CD4-positive, alpha-beta T cell (primary cell): ENCODE results near the gene DIAPH2. TPM values are rescaled to one million over a fixed set of nuclear protein-coding genes. Genes with fewer than 3 reads are reported as not detected.

ENCODE experiments used
- ATAC-seq: fragments of 200-7000 bp; cut with Tn5 transposase; one replicate; pipeline ENCODE4 v1.10.0; 2022; ENCODE audit warnings: mild to moderate bottlenecking; ENCODE audit not compliant: poor library complexity
- CTCF ChIA-PET: fragments of 350-600 bp; sonication (Branson Sonifier 250); formaldehyde crosslinking; loops from one replicate; lab custom pipeline; 2021; ENCODE audit warnings: antibody characterized with exemption, inconsistent platforms; lab: Charles Lee
- POLR2A ChIA-PET: fragments of 350-600 bp; sonication (Branson Sonifier 250); formaldehyde crosslinking; loops from one replicate; lab custom pipeline; 2021; ENCODE audit warnings: antibody characterized with exemption, inconsistent platforms; lab: Charles Lee
- DNase-seq, 14 experiments: peaks; one replicate each; pipeline ENCODE4 v3.0.0-alpha.2; 2013 to 2020; ENCODE audit warnings: mixed read lengths in 2 of 14
- H3K27ac ChIP-seq, 2 donors: one replicate each; pipeline versions ENCODE4 v1.5.1 to v1.7.0; 2013; ENCODE audit warnings: low read length in 2 of 2, low read depth in 1 of 2, mild to moderate bottlenecking in 1 of 2
- H3K27me3 ChIP-seq, 2 experiments: 1 replicate in 1 of 2; 2 replicates in 1 of 2; pipeline versions ENCODE4 v1.6.1 to v1.7.0; 2013; ENCODE audit warnings: low read length in 2 of 2, control low read depth in 1 of 2, mild to moderate bottlenecking in 1 of 2, moderate library complexity in 1 of 2; ENCODE audit not compliant: insufficient read depth in 2 of 2, control insufficient read depth in 1 of 2
- H3K36me3 ChIP-seq: one replicate; pipeline ENCODE4 v1.6.1; 2013; ENCODE audit warnings: low read length, control low read depth; ENCODE audit not compliant: insufficient read depth
- H3K4me1 ChIP-seq: one replicate; pipeline ENCODE4 v1.6.1; 2013; ENCODE audit warnings: low read length, control low read depth; ENCODE audit not compliant: insufficient read depth
- H3K4me3 ChIP-seq: one replicate; pipeline ENCODE4 v1.5.1; 2013; ENCODE audit warnings: mild to moderate bottlenecking, low read length, moderate library complexity
- H3K9me3 ChIP-seq, 2 experiments: 1 replicate in 1 of 2; 2 replicates in 1 of 2; pipeline versions ENCODE4 v1.6.1 to v1.7.0; 2013; ENCODE audit warnings: low read length in 2 of 2, mild to moderate bottlenecking in 2 of 2, control low read depth in 1 of 2, moderate library complexity in 1 of 2; ENCODE audit not compliant: control insufficient read depth in 1 of 2, insufficient read depth in 1 of 2
- H3K27ac Mint-ChIP-seq: one replicate; pipeline ENCODE4 v1.8.0; 2020; ENCODE audit warnings: mixed read lengths
- H3K27me3 Mint-ChIP-seq: one replicate; pipeline ENCODE4 v1.8.0; 2021; ENCODE audit warnings: mixed read lengths
- H3K36me3 Mint-ChIP-seq: one replicate; pipeline ENCODE4 v1.8.0; 2021; ENCODE audit warnings: low read depth, mixed read lengths
- H3K4me1 Mint-ChIP-seq: one replicate; pipeline ENCODE4 v1.8.0; 2021; ENCODE audit warnings: low read depth, mixed read lengths
- H3K4me3 Mint-ChIP-seq: one replicate; pipeline ENCODE4 v1.8.0; 2020; ENCODE audit warnings: mild to moderate bottlenecking, mixed read lengths
- H3K9me3 Mint-ChIP-seq: one replicate; pipeline ENCODE4 v1.8.0; 2020; ENCODE audit warnings: mixed read lengths
- CTCF ChIP-seq: fragments of 200-600 bp; IDR thresholded peaks from one replicate; pipeline ENCODE4 v1.8.0; 2022; ENCODE audit warnings: antibody characterized with exemption, mild to moderate bottlenecking
- intact Hi-C, 2 experiments: fragments of 100-400 bp; cut with DNase I in 1 of 2; cut with micrococcal nuclease in 1 of 2; formaldehyde crosslinking; loops; one replicate each; pipeline versions ENCODE4 v1.15.1 to v1.9.0; 2023 to 2025; cut with DNase I, micrococcal nuclease
- total RNA-seq, 174 experiments: library from RNA in 2 of 174; stranded (reverse) in 2 of 174; gene quantifications; one replicate each; pipeline ENCODE4 v1.2.3 and lab custom pipeline; 2021 to 2026

Gene DIAPH2
- total RNA-seq, 2 experiments from 2014 or later = 11.4 to 11.7 TPM

GRCh38 chrX:97060020-97060419, 375.4 kb downstream of the DIAPH2 start:
- no peak overlapping the region for H3K4me3 Mint-ChIP-seq
- Histone ChIP-seq H3K4me3 (no peak overlapping the region), H3K4me1 (no peaks in the 10 kb centered on the region), H3K9me3 (no peaks in the 10 kb centered on the region), H3K36me3 (no peaks in the 10 kb centered on the region), H3K27me3 (no peaks in the 10 kb centered on the region), H3K27ac (no peak overlapping the region)
- ChIA-PET CTCF (no interaction called here), POLR2A (no interaction called here)
- DNase-seq = no peak
- no peaks in the 10 kb centered on the region for H3K9me3 Mint-ChIP-seq
- no peaks in the 10 kb centered on the region for H3K36me3 Mint-ChIP-seq
- no peak overlapping the region for H3K27ac Mint-ChIP-seq
- no peak for ATAC-seq
- peaks cover 4% of the 10 kb centered on the region for H3K4me1 Mint-ChIP-seq
- intact Hi-C loops = no loop called here
- TF ChIP-seq CTCF = no peak
- H3K27me3 Mint-ChIP-seq = no peaks in the 10 kb centered on the region

GRCh38 chrX:97065066-97065465, 380.4 kb downstream of the DIAPH2 start:
- Mint-ChIP-seq H3K9me3 (no peaks in the 10 kb centered on the region), H3K27me3 (no peaks in the 10 kb centered on the region), H3K36me3 (no peaks in the 10 kb centered on the region), H3K4me1 (peaks cover 4% of the 10 kb centered on the region), H3K27ac (no peak overlapping the region), H3K4me3 (no peak overlapping the region)
- H3K27me3 ChIP-seq = no peaks in the 10 kb centered on the region
- H3K4me1 ChIP-seq = no peaks in the 10 kb centered on the region
- no peaks in the 10 kb centered on the region for H3K9me3 ChIP-seq
- no peak for TF ChIP-seq CTCF
- DNase-seq (no peak), ATAC-seq (no peak)
- intact Hi-C loops = no loop called here
- ChIA-PET POLR2A (no interaction called here), CTCF (interaction anchor here (1.4 kb wide), 1 partner anchor 12 kb away, joined by 3 read pairs; no protein-coding TSS in a partner anchor)
- no peak overlapping the region for H3K4me3 ChIP-seq
- H3K27ac ChIP-seq = no peak overlapping the region
- no peaks in the 10 kb centered on the region for H3K36me3 ChIP-seq

GRCh38 chrX:97065973-97066372, 381.3 kb downstream of the DIAPH2 start:
- DNase-seq = no peak
- ChIA-PET CTCF (interaction anchor here (1.4 kb wide), 1 partner anchor 13 kb away, joined by 3 read pairs; no protein-coding TSS in a partner anchor), POLR2A (no interaction called here)
- Mint-ChIP-seq H3K9me3 (no peaks in the 10 kb centered on the region), H3K4me3 (no peak overlapping the region), H3K27me3 (no peaks in the 10 kb centered on the region), H3K27ac (no peak overlapping the region), H3K4me1 (peaks cover 4% of the 10 kb centered on the region), H3K36me3 (no peaks in the 10 kb centered on the region)
- Histone ChIP-seq H3K4me1 (no peaks in the 10 kb centered on the region), H3K27me3 (no peaks in the 10 kb centered on the region), H3K27ac (no peak overlapping the region), H3K36me3 (no peaks in the 10 kb centered on the region), H3K9me3 (no peaks in the 10 kb centered on the region), H3K4me3 (no peak overlapping the region)
- intact Hi-C loops = no loop called here
- no peak for ATAC-seq
- no peak for TF ChIP-seq CTCF
